Ovary (tissue), 3 donors: ENCODE measurements around the gene GP5.

ENCODE experiments used
- EP300 ChIP-seq: sonication (generic); formaldehyde crosslinking; IDR thresholded peaks from one replicate; pipeline ENCODE4 v1.6.1; 2017; ENCODE audit warnings: antibody characterized with exemption
- TF ChIP-seq, protein P1 (sequence below), 3 donors: fragments of 450-650 bp in 2 of 3; fragments of 200-600 bp in 1 of 3; IDR thresholded peaks; one replicate each; pipeline versions ENCODE4 v1.5.1 to v1.8.0; 2016 to 2022; ENCODE audit warnings: antibody characterized with exemption in 3 of 3, mild to moderate bottlenecking in 1 of 3
- donor health status: DM: no; HTN: no; CAD: no.

DNA sequence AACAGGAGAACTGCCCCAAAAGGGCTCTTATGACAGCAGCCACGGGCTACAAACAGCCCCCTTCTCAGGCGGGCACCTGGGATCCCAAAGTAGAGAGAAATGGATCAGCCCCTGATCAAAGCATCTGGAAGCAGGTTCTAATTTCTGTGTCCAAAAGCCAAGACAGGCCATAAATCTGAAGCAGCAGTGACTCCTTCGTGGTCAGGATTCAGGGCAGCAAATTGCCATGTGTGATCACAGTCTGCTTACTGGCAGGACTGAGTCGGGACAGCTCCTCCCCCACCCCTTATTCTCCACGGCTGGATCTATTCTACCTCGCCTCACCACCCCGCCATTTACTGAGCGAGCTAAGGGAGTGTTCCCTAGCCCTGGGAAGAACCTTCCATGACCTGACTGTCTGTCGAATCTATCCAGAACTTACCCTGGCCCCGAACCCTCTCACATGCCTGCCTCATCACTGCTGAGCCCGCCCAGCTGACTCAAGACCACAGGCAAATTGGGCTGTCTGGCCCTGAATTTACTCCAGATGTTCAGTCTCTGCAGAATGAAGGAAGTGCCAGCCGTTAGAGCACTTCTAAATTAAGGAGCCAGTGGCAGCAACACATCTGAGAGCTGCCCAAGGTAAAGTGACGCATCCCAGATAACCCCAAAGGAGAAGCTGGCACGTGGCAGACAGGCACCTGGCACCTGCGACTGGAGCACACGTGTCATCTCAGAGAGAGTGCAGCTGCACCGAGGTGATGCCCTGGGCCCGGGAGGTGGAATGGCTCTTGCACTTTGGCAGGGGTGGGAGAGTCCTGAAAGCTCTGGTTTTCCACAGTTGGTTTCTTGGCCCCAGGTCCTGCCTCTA is 30.8 kb downstream of the GP5 start:
- TF ChIP-seq, protein P1, sequence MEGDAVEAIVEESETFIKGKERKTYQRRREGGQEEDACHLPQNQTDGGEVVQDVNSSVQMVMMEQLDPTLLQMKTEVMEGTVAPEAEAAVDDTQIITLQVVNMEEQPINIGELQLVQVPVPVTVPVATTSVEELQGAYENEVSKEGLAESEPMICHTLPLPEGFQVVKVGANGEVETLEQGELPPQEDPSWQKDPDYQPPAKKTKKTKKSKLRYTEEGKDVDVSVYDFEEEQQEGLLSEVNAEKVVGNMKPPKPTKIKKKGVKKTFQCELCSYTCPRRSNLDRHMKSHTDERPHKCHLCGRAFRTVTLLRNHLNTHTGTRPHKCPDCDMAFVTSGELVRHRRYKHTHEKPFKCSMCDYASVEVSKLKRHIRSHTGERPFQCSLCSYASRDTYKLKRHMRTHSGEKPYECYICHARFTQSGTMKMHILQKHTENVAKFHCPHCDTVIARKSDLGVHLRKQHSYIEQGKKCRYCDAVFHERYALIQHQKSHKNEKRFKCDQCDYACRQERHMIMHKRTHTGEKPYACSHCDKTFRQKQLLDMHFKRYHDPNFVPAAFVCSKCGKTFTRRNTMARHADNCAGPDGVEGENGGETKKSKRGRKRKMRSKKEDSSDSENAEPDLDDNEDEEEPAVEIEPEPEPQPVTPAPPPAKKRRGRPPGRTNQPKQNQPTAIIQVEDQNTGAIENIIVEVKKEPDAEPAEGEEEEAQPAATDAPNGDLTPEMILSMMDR (IDR thresholded peaks at IDR 0.05): no peak
- no peak for TF ChIP-seq EP300
